Measurements from ENCODE around the gene FAM25G.

FAM25G gene

DNA sequence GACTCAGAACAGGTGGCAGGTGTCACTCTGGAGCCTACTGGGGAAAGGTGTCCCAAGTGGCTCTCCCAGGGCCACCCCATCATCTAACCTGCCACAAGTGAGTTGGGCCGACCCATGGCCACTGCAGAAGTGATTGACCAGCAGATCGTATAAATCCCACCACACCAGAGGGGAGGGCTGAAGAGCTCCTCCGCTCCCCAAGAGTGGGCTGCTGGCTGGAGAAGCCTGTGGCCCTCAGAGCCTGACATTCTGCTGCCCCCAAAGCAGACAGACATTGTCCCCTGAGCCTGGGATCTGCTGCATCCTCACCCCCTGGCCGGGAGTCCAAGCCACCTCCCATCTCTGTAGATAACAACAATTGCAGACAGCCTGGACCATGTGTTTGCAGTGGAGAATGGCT, 44.3 kb downstream of the FAM25G start:
- DNase-seq = no peak

DNA sequence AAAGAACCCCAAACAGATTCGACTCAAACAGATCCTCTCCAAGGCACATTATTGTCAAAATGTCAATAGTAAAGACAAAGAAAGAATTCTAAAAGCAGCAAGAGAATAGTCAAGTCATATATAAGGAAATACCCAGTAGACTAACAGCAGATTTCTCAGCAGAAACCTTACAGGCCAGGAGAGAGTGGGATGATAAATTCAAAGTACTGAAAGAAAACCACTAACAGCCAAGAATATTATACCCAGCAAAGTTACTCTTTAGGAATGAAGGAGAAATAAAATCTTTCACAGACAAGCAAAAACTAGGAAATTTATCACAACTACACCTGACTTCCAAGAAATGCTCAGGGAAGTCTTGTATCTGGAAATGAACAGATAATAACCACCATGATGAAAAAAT, 45.8 kb downstream of the FAM25G start:
- DNase-seq = no peak

DNA sequence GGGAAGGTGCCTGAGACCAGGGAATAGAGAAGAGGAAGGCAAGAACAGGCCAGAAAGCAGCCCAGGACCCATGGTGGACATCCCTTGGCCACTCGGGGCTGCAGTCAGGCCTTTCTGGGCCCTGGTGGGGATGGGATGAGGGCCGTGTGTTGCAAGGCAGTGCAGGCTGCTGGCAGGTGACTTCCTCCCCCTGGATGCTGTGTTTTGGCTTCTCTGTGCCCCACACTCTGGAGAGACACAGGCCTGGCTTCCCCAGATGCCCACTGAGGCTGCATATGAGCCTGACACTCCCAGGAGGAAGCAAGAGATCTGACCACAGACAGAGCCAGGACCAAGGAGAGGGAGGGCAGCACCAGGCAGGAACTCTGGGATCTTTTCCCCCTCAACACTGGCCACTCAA, 47.5 kb downstream of the FAM25G start:
- no peak for DNase-seq

DNA sequence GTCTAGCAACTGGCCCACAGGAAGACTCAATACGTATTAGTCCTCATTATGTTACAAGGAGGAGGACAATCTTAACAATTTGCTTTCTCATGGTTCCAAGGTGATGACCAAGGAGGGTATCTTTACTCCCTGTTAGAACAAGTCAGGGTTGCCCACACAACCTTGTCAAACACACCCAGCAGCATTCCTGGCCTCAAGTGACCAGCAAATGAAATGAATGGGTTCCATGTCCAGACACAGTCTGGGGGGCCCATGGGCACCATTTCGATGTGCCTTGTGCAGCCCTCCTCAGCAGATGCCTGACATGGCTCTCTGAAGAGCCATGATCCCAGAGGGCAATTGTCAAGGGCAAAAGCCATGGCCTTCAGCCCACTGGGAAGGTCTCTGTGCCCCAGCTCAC, 48.4 kb downstream of the FAM25G start:
- no peak for DNase-seq

DNA sequence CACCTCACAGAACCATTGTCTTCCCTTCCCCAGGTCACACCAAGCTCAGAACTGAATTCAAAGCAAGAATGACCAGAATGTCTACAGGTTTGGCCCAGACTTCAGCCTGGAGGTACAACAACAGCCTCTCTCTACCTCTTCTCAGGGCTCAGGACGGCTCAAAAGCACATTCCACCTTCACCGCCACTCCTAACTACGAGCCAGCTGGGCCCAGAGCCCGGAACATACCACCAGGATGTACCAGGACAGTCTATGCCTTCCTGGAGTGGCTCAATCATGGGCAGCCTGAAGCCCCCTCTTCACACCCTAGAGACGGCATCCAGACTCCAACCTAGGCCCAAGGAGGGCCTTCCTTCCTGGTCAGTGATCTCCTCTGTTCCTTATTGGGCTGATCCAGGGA, 49.1 kb downstream of the FAM25G start:
- DNase-seq = no peak

DNA sequence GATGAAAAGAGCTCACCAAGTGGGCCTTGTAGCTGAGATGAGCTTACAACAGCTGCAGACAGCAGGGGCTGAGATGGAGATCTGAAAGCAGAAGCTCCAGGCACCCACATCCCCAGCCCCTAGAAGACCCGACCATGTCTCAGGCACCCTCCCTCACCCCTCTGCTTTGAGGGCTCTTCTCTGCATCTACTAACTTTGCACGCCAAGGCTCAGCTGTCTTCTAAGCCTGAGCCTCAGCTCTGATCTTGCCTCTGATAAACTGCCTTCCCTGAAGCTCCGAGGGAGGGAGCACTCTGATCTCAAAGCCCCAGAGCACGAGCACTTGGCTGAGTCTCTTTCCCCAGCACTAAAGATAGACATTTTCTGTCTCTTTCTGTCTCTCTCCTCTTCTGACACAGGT, 49.6 kb downstream of the FAM25G start:
- no peak for DNase-seq

DNA sequence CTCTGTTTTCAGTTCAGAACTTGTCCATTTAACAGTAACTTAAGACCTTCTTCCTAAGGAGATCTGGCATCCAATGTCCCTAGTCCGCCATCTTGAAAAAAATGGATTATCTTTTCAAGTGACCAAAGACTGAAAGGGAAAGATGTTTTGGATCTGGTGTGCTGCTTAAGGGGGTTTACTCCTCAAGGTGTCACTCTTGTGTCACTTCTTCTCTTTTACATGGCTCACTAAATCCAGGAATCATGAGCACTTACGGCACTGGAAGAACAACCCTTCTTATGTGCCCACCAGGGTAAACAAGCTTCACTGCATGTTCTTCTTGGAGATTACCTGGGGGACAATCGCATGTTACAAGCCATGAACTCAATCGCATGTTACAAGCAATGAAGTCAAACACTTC, 51.3 kb downstream of the FAM25G start:
- DNase-seq = no peak

DNA sequence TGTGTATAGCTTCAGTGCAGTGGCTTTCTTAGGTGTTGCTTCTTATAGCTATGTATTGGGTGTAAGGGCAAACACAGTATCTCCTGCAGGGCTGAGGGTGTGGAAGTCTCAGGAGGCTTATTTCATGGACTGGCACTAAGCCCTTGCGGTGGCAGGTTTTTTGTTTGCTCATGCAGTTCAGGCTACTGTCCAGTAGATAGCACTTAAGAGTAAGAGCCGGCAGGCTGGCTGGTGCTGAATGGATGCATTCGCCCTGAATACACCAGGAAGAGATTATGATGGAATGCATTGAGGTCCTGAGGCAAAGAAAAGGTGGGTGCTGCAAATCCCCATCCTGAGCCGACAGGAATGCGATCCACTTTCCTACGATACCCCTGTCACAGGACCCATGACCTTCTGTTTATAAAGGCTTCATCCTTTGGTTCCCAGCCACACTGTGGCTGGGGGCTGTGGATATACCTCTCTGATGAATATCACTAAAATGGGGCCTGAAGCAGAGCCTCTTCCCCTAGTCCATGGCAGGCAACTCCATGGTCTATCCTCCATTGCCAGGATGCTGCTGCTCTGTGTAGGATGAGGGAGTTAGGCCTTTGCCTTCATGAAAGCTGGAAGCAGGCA, 52.5 kb downstream of the FAM25G start:
- peak; percentile 7 for DNase-seq
